GM12878 (cell line): ENCODE measurements around the gene TCEANC2. TPM values are rescaled to one million over a fixed set of nuclear protein-coding genes. Genes with fewer than 3 reads are reported as not detected.

Source experiments
- BACH1 ChIP-seq: fragments of 450-650 bp; IDR thresholded peaks from 2 replicates; pipeline ENCODE4 v1.6.1; 2017; ENCODE audit warnings: mild to moderate bottlenecking, borderline replicate concordance
- BCL11A ChIP-seq: IDR thresholded peaks from 2 replicates; pipeline ENCODE4 v1.6.1; 2011; ENCODE audit warnings: low read depth, low read length
- BHLHE40 ChIP-seq, 2 experiments: fragments of 450-650 bp in 1 of 2; IDR thresholded peaks; 2 replicates each; pipeline ENCODE4 v1.6.1; 2011 to 2017; ENCODE audit warnings: low read depth in 2 of 2, borderline replicate concordance in 1 of 2, improper control_type of control experiment in 1 of 2, low read length in 1 of 2, mild to moderate bottlenecking in 1 of 2
- CBX3 ChIP-seq: fragments of 200-600 bp; sonication (generic); IDR thresholded peaks from 2 replicates; pipeline ENCODE4 v1.6.1; 2016; ENCODE audit warnings: low read depth, borderline replicate concordance
- IRF5 ChIP-seq: fragments of 450-650 bp; IDR thresholded peaks from 2 replicates; pipeline ENCODE4 v1.6.1; 2017; ENCODE audit warnings: borderline replicate concordance
- MEF2B ChIP-seq: fragments of 450-650 bp; IDR thresholded peaks from 2 replicates; pipeline ENCODE4 v1.6.1; 2018; ENCODE audit warnings: mild to moderate bottlenecking, moderate library complexity; ENCODE audit not compliant: partially characterized antibody, poor library complexity, severe bottlenecking
- MLLT1 ChIP-seq: fragments of 450-650 bp; IDR thresholded peaks from 2 replicates; pipeline ENCODE4 v1.6.1; 2016; ENCODE audit warnings: mild to moderate bottlenecking
- PAX5 ChIP-seq: IDR thresholded peaks from 2 replicates; pipeline ENCODE4 v1.6.1; 2011; ENCODE audit warnings: low read depth, low read length, borderline replicate concordance
- PBX3 ChIP-seq: IDR thresholded peaks from 2 replicates; pipeline ENCODE4 v1.6.1; 2011; ENCODE audit warnings: mild to moderate bottlenecking, low read depth, low read length, moderate library complexity; ENCODE audit not compliant: insufficient replicate concordance
- PML ChIP-seq: IDR thresholded peaks from 2 replicates; pipeline ENCODE4 v1.6.1; 2012; ENCODE audit warnings: low read length, inconsistent platforms
- RBBP5 ChIP-seq: fragments of 200-600 bp; sonication (generic); conservative IDR thresholded peaks from 2 replicates; pipeline ENCODE4 v1.6.1; 2016
- RCOR1 ChIP-seq: conservative IDR thresholded peaks from 2 replicates; pipeline ENCODE4 v1.6.1; 2012; ENCODE audit warnings: low read depth, low read length, improper control_type of control experiment
- SUPT20H ChIP-seq: IDR thresholded peaks from 2 replicates; pipeline ENCODE4 v1.6.1; 2011; ENCODE audit warnings: low read depth, mild to moderate bottlenecking, low read length, moderate library complexity, borderline replicate concordance; ENCODE audit not compliant: control insufficient read depth
- polyA plus RNA-seq, 11 experiments: library from polyadenylated mRNA; depleted of rRNA in 4 of 11; unstranded in 6 of 11; stranded (reverse) in 5 of 11; fragments of >200 nt; fragmentation: Nextera tagmentation in 4 of 11; fragmentation: Illumina TruSeq in 1 of 11; extraction: Ambion mirVana in 4 of 11; extraction: Trizol in 1 of 11; gene quantifications; 1 replicate in 1 of 11; 2 replicates in 10 of 11; pipeline versions ENCODE4 v1.2.1 to v1.2.3, GENCODE V29; 2011 to 2016; ENCODE audit warnings: inconsistent platforms in 2 of 11, missing spikeins in 2 of 11, low read depth in 1 of 11
- total RNA-seq, 4 experiments: library from RNA; depleted of rRNA in 3 of 4; stranded (reverse); fragments of >200 nt in 3 of 4; fragmentation: Illumina TruSeq in 1 of 4; extraction: Trizol in 1 of 4; gene quantifications; 2 replicates each; pipeline versions ENCODE4 v1.2.1 to v1.2.3, GENCODE V29; 2013 to 2021

The TCEANC2 gene
- total and polyA plus RNA-seq, 10 of the 15 experiments (the other 5 are each of a cell fraction or from before 2014, with no cell fraction given), result 4.4 to 13.2 (median 6.4) TPM

- TF ChIP-seq PBX3 (no peak), RBBP5 (no peak), BACH1 (no peak), CBX3 (no peak), BHLHE40 (IDR thresholded peaks at IDR 0.05; ENCODE audit: borderline replicate concordance in 1 of 2, low read depth in 2 of 2, low read length in 1 of 2) (no peak), PAX5 (no peak), MLLT1 (no peak), MEF2B (no peak), PML (no peak), IRF5 (no peak), SUPT20H (no peak), RCOR1 (no peak), BCL11A (no peak)
Measured at GRCh38 chr1:54096877-54097240, 43.5 kb downstream of the TCEANC2 start (continued).
